NCI-H2227 (cell line): ENCODE data around the gene MYO9A.

ENCODE experiments used
- DNase-seq: peaks from one replicate; lab custom pipeline; 2025; ENCODE audit not compliant: unreplicated experiment; lab: John Stamatoyannopoulos, UW

Gene MYO9A

GRCh38 chr15:71974211-71974610 is 143.7 kb downstream of the MYO9A start:
- DNase-seq, result no peak

- DNase-seq, result no peak
Measured at GRCh38 chr15:71973366-71973765, 144.6 kb downstream of the MYO9A start.

- no peak for DNase-seq
Measured at GRCh38 chr15:71971905-71972304, 146.0 kb downstream of the MYO9A start.

DNA sequence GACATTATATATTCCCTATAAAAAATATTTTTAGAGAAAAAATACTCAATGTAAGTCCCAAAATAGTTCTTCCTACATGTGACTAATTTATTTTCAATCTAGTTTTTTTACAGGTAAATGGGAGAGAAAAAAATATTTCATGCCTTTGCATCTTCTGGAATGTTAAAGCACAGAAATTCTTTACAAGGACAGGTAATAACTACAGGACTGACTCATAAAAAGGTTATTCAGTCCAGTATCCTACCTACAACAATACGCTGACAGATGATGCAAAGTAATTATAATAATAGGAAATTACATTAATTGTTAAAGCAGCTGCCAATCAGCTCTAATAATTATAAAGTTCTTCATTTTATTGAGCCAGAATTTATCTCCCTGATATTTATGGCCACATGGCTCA is 147.5 kb downstream of the MYO9A start:
- DNase-seq, result no peak

- DNase-seq, result peak; percentile 42
Measured at GRCh38 chr15:71962537-71962936, 155.4 kb downstream of the MYO9A start.

GRCh38 chr15:71957026-71957425 is 160.9 kb downstream of the MYO9A start:
- DNase-seq, result no peak

DNA sequence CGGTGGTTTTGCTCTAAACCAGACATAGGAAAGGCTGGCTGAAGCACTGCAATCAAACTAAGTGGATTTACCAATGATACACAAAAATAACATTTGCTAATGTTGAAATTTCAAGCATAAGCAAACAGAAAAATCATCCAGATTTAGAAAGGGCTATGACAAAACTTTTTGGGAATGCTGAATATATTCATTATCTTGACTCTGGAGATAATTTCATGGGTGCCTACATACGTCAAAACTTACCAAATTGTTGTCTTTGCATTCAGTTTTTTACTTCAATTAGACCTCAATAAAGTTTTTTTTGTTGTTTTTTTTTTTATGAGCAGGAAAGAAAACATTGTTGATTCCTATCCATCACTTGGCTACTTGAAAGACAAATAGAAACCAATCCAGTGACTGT is 166.8 kb downstream of the MYO9A start:
- DNase-seq, result no peak

DNA sequence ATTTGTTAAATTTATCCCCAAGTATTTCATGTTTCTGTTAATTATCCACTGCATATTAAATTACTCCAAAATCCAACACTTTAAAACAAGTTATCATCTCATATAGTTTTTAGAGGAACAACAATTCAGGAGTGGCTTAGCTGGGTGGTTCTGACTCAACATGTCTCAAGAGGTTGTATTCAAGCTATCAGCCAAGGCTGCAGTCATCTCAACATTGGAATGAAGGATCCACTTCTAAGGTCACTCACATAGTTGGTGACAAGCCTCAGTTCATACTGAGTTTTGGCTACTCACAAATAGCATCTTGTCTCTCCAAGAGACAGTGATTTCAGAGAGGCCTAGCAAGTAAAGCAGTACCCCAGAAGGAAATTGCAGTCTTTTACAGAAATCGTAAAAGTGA is 172.9 kb downstream of the MYO9A start:
- DNase-seq, result no peak

GRCh38 chr15:71943806-71944205 is 174.1 kb downstream of the MYO9A start:
- no peak for DNase-seq

DNA sequence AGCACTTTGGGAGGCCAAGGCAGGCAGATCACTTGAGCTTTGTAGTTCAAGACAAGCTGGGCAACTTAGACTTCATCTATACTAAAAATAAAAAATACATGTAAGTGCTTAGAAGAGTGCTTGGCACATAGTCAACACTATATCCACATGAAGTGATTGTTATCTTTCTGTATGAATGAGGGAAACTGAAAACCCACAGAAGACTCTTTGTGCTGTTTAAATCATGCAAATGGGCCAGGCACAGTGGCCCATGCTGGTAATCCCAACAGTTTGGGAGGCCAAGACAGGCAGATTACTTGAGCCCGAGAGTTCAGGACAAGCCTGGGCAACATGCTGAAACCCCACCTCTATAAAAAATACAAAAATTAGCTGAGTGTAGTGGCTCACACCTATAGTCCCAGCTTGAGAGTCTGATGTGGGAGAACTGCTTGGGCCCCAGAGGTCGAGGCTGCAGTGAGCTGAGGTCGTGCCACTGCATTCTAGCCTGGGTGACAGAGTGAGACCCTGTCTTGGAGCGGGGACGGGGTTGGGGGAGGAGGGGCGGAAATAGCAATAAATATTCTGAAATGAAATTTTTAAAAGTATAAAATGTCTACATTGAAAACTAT is 177.9 kb downstream of the MYO9A start:
- DNase-seq, result no peak

DNA sequence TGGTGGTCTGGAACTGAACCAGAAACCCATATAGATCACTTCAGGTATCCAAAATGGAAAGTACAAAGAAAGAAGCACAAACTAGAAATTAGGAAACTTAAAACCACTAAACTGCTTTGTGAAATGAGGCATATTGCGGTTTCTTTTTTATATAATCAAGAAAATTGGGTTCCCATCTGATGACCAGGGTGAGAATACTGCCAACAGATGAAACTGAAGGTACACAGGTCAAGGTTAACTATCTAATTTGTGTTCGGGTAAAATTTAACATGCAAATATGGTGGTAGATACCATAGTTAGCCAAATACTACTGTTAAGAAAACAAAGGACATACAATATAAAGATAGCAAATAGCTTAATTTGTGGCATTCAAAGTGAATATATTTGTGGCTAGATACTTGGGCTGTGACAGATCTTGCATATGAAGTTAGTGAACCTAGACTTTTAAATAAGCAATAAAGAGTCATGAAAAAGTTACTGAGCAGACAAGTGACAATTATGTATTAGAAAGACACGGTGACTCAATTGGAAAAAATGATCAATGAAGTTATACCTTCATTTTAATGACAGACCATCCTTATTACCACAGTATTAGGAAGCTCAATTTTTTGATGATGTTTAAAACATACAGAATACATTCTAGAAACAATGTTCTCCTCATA is 180.2 kb downstream of the MYO9A start:
- DNase-seq, result no peak

DNA sequence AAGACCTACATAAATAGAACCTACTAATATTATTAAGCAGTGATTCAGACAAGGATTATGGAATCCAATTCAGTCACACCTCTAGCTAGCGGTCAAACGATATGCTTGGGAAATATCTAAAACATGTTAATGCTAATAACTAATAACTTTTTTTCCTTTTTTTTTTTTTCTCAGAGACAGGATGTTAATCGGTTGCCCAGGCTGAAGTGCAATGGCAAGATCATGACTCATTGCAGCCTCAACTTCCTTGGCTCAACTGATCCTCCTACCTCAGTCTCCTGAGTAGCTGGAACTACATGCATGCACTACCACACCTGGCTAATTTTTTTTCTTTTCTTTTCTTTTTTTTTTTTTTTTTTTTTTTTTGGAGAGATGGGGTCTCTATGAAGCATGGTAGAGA is 183.5 kb downstream of the MYO9A start:
- DNase-seq, result no peak

- no peak for DNase-seq
Measured at GRCh38 chr15:71932689-71933088, 185.3 kb downstream of the MYO9A start.

DNA sequence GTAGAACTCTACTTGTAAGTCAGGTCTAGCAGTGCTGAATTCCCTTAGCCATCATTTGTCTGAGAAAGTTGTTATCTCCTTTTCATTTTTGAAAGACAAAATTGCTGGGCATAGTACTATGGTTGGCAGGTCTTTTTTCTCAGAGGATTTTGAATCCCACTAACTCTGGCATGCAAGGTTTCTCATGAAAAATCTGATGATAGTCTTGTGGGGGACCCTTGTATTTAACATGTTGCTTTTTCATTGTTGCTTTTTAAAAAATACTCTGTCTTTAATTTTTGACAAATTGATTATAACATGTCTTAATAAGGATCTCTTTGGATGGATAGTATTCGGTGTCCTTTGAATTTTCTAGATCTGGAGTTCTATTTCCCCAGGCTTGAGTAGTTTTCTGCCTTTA is 186.7 kb downstream of the MYO9A start:
- DNase-seq, result no peak

DNA sequence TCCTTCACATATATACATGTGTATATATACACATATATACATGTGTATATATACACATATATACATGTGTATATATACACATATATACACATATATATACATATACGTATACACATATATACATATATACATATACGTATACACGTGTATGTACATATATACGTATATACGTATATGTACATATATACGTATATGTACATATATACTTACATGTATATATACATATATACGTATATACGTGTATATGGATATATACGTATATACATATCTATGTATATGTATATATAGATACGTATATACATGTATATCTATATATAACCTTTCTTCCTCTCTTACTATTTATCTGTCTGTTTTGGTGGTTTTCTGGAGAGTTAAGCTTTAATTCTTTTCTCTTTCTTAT is 192.8 kb downstream of the MYO9A start:
- no peak for DNase-seq

GRCh38 chr15:71921191-71921590 is 196.8 kb downstream of the MYO9A start:
- no peak for DNase-seq

GRCh38 chr15:71920573-71920972 is 197.4 kb downstream of the MYO9A start:
- no peak for DNase-seq

DNA sequence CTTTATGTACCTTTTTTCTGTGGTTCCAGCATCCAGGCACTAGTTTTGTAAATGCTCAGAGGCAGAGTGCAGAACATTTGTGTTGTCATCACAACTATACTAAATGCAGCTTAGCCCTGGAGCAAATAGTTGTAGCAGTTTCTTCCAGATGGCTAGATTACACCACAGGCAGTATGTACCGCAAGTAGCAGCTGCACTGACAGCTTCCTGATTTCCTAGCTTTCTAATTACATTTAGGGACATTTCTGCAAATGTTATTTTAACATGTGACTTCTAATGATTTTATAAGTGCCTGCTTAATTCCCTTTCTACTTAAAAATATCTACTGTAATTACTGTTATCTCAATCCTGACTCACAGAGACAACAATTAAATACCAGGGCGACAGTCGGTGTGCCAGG is 201.1 kb downstream of the MYO9A start:
- no peak for DNase-seq

DNA sequence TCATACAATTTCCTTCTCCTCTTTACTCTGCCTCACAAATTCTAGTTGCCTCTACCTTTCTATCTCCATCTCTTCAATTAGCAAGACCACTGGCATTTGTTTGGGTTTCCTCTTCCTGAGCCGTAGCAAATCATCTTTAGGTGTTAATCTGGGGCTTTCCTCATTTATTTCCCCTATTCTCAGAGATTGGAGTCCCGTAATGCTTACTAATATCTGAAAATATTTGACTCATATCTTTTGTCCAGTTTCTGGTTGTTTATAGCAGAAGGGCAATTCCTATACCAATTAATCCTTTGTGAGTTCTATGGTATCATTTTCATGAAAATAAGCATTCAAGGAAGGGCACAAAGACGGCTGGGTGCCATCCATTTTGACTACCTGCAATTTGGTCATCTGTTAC is 203.9 kb downstream of the MYO9A start:
- DNase-seq, result no peak

GRCh38 chr15:71899674-71900073 is 218.3 kb downstream of the MYO9A start:
- DNase-seq, result no peak

GRCh38 chr15:71893691-71894090 is 224.3 kb downstream of the MYO9A start:
- DNase-seq, result no peak

DNA sequence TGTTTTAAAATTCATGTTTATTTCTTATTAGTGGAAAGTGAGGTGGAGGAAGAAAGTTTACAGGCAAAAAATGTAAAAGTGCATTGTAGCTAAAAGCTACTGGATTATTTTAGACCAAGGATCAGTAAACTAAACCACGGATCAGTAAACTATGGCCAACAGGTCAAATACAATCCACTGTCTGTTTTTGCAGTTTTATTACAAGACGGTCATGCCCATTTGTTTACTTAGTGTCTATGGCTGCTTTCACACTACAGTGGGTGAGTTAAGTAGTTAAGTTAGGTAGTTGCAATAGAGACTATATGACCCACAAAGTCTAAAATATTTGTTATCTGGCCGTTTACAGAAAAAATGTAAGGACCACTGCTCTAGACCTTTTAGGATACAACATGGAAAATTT is 225.6 kb downstream of the MYO9A start:
- DNase-seq, result no peak

GRCh38 chr15:71891026-71891425 is 226.9 kb downstream of the MYO9A start:
- no peak for DNase-seq
